ENCODE measurements around the gene ATG9B. TPM values are rescaled to one million over a fixed set of nuclear protein-coding genes. Genes with fewer than 3 reads are reported as not detected.
A peak's percentile ranks its signal among the peaks of the same experiment; 100 is the strongest.

The ATG9B gene
- total RNA-seq, 4 donors from 2014 or later: 0.46 TPM; not detected in 3

DNA sequence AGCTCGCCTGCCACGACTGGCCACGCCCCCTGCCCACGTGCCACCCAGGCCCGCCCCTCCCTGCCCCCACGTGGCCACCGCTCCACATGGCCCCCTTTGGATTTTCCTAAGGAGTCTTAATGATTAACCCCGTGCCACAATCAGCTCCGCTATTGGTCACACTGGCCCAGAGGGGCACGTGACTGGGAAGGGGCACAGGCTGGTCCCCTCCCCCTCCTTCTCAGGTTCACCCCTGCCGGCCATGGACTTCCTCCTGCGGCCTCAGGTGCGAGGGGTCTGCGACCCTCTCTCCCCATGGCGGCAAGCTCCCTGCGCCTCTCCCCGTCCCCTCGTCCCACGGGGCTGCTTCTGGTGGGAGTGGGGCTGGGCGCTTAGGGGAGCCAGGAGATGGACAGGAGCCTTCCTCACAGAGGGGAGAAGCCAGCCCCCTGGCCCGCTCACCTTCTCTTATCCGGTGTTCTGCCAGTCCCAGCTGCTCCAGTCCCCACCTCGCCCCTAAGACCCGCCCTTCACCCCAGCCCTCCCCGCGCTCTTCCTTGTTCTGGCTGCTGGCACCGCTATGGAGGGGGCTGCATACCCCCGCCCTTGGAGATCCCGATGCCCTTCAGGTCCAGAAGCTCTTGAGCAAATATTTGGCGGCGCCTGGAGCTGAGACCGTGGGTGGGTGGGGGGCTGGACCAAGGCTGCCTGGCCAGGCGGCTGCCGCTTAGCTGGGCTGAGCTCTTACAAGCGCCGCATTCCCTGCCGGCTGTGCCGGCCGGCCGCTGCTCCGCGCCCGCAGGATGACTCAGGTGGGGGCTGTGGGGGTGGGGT, 38.3 kb upstream of the ATG9B start:
- no peak for DNase-seq (ENCODE audit: low spot score)
- ATAC-seq (ENCODE audit: low FRiP score): peak; percentile 57
- TF ChIP-seq CTCF (IDR thresholded peaks at IDR 0.05): no peak

GRCh38 chr7:151062111-151062398, 37.8 kb upstream of the ATG9B start:
- no peak for TF ChIP-seq CTCF (IDR thresholded peaks at IDR 0.05)
- ATAC-seq (ENCODE audit: low FRiP score): no peak

DNA sequence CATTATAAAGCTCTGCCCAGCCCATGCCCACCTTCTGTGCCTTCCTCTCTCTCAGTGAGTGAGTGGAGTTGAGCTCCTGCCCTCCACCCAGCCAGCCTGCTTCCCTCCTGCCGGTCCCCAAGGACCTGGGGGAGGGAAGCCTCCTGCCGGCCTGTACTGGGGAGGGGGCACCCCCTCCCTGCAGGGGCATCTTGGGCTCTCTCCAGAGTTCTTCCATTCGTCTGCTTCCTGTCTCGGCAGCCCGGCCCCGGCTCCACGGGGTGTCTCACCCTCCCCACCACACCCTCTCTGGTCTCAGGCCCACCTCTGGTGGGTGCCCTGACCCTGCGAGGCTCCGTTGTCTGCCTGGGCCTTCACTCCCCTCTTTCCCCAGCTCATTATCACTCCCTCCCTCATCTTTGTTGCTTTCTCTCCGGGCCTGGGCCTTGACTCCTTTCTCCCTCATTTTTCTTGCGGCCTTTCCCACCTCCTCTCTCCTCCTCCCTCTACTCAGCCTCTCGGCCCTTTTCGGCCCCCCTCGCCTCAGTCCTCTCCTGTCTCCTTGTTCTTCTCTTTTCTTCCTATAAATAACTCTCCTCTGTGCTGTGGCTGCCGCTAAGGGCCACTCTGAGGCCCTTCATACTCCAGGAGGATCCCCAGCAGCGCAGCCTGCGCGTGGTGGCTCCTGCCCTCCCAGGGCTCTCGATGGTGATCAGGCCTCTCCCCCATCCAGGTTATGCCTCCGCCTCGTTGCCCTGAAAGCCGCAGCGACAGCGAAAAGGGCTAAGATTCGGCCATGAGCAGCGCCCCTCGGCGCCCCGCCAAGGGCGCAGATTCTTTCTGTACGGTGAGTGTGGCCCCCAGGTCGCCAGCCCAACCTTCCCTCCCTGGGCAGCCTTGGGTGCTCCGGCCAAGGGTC, 37.2 kb upstream of the ATG9B start:
- ATAC-seq (ENCODE audit: low FRiP score) (no peak), DNase-seq (ENCODE audit: low spot score) (no peak)
- no peak for TF ChIP-seq CTCF (IDR thresholded peaks at IDR 0.05)

More at GRCh38 chr7:151062111-151062398, 37.8 kb upstream of the ATG9B start:
- DNase-seq (ENCODE audit: low spot score): no peak

DNA sequence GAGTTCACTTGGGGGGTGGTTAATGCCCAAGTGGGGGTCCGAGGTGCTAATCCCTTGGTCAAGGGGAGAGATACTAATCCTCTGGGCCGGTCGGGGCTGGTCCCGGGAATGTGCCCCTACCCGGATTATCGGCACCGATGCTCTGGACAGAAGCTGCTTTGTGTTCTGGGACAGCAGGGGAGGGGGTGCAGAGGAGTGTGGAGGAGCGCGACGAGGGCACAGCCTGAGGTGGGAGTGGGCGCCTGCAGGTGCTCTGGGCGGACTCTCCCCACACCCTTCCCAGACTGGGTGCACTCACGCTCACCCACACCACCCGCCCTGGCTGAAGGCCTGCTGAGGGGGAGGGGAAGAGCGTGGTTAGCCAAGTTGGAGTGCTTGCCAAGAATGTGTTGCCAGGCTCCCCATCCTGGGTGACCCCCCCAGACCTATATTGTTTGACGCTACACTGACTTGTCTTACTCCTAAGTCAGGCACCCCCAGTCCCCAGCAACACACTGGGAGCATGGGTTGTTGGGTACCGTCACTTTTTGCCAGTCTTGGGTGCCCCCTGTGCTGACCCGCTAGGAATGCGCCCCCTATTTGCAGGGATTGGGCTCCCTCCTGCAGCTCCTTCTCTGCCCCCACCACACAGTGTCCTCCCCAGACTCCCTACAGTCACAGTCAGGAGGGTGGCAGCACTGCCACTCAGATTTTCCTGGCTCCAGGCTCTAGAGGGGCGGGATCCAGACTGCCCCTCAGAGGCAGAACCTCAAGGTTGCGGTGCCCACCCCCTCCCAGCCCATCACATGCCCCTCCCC, 36.3 kb upstream of the ATG9B start:
- no peak for DNase-seq (ENCODE audit: low spot score)
- ATAC-seq (ENCODE audit: low FRiP score): no peak
- no peak for TF ChIP-seq CTCF (IDR thresholded peaks at IDR 0.05)

DNA sequence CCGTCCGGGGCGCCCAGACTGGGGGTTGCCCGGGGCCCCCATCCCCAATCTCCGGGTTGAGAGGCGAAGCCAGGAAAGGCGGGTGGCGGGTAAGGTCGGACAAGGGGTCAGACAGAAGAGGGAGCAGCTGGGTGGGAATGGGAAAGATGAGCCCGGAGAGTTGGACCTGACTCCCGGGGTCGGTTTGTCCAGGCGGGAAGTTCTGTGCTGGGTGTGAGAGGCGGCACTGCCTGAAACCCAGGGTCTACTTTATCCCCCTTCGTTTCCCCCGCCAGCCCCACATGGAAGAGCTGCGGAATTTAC, 35.8 kb upstream of the ATG9B start:
- DNase-seq (ENCODE audit: low spot score) (no peak), ATAC-seq (ENCODE audit: low FRiP score) (no peak)
- no peak for TF ChIP-seq CTCF (IDR thresholded peaks at IDR 0.05)

DNA sequence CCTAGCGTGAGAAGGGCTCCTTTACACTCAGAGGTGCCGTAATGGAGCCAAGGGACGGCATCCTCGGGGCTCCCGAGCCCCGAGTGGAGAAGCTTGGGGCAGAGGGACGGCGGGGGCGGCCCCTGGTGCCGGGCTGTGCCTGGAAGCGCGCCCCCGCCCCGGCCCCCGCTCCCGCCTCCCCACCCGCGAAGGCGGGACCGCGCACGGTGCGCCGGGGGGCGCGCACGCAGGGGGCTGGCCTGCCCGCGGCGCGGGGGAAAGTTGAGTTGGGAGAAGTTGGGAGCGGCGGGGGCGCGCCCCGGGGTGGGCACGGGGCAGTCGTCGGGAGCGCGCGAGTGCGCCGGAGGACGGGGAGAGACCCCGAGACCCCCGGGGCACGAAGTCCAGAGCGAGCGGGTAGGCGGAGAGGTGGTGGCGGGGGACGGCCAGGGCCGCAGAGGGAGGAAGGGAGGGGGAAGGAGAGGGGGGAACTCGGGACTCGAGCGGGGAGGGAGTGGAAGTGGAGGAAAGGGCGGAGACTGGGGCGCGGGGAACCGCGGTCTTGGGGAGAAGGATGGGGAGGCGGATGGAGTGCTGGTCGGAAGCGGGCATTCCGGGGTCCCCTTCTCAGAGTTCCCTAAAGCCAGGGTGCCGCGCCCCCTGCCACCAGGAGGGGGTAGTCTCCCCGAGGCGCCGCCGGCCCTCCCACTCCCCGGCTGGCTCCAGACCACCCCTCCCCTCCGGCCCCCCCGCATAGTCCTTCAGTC, 35.2 kb upstream of the ATG9B start, which contains the start of gene SLC4A2:
Gene SLC4A2 (plus strand): TSS at position 223 of the 746 bp plus-strand sequence. CDS start 2,399 bp downstream, outside the sequence.
- no peak for DNase-seq (ENCODE audit: low spot score)
- no peak for ATAC-seq (ENCODE audit: low FRiP score)
- no peak for TF ChIP-seq CTCF (IDR thresholded peaks at IDR 0.05)

Measured in omental fat pad (tissue), 4 donors.